ENCODE results near the gene ACOX2. TPM values are rescaled to one million over a fixed set of nuclear protein-coding genes. Genes with fewer than 3 reads are reported as not detected.

ACOX2 gene
- total RNA-seq, 1 experiment from 2014 or later, result 12.8 TPM

GRCh38 chr3:58478781-58479180 lies 58.2 kb downstream of the ACOX2 start:
- ChIA-PET POLR2A (no interaction called here), CTCF (no interaction called here), RAD21 (ENCODE audit: low non-redundant PET in 1 of 2, low total read pairs in 2 of 2, uncharacterized antibody in 2 of 2, unreplicated experiment in 2 of 2) (no interaction called here)
- Histone ChIP-seq H3K4me2 (ENCODE audit: low read length) (no peak overlapping the region), H4K20me1 (ENCODE audit: insufficient read depth) (no peaks in the 10 kb centered on the region), H3K4me1 (ENCODE audit: control insufficient read depth in 1 of 2, insufficient read depth in 2 of 2, low read length in 2 of 2) (peaks cover 4 to 25% of the 10 kb centered on the region in 2 experiments), H3K9me3 (ENCODE audit: control insufficient read depth in 1 of 2, insufficient read depth in 1 of 2, low read depth in 1 of 2, low read length in 2 of 2) (no peaks in the 10 kb centered on the region), H3K27me3 (ENCODE audit: insufficient read depth, low read length) (no peaks in the 10 kb centered on the region), H3K9ac (ENCODE audit: low read length) (no peak overlapping the region), H3K79me2 (ENCODE audit: insufficient read depth, low read length) (no peaks in the 10 kb centered on the region), H2AFZ (ENCODE audit: low read depth, low read length, poor library complexity, severe bottlenecking) (no peak overlapping the region), H3K4me3 (replicated peaks in 1 of 2; ENCODE audit: low read depth in 1 of 2, low read length in 2 of 2) (no peak overlapping the region), H3K27ac (ENCODE audit: low read depth, low read length) (no peak overlapping the region), H3K36me3 (ENCODE audit: control insufficient read depth in 1 of 2, insufficient read depth in 2 of 2, low read length in 2 of 2) (no peaks in the 10 kb centered on the region), H3K9me2 (ENCODE audit: insufficient read depth) (no peaks in the 10 kb centered on the region)
- ATAC-seq, result no peak
- intact Hi-C loops (cut with micrococcal nuclease), result no loop called here
- no TSS peak for BruUV-seq (replicated peaks)
- TF ChIP-seq FOSL1 (IDR thresholded peaks at IDR 0.05; ENCODE audit: low read depth) (no peak), EGR1 (IDR thresholded peaks at IDR 0.05; ENCODE audit: low read depth) (no peak), SP1 (IDR thresholded peaks at IDR 0.05; ENCODE audit: low read depth) (no peak), ZFX (IDR thresholded peaks at IDR 0.05) (no peak), EZH2phosphoT487 (IDR thresholded peaks at IDR 0.05; ENCODE audit: borderline replicate concordance) (no peak), SRF (IDR thresholded peaks at IDR 0.05; ENCODE audit: low read depth) (no peak), SIN3A (IDR thresholded peaks at IDR 0.05; ENCODE audit: low read depth) (no peak), CEBPB (IDR thresholded peaks at IDR 0.05; ENCODE audit: low read depth) (no peak)
- no peak for DNase-seq (ENCODE audit: low read depth, low spot score)

GRCh38 chr3:58474967-58475578 lies 61.9 kb downstream of the ACOX2 start:
- intact Hi-C loops (cut with micrococcal nuclease), result no loop called here
- CTCF ChIA-PET, result interaction anchor here (1.4 kb wide), 1 partner anchor 11 kb away, joined by 4 read pairs; no protein-coding TSS in a partner anchor
- DNase-seq (ENCODE audit: low read depth, low spot score), result no peak
- TF ChIP-seq ATF3 (IDR thresholded peaks at IDR 0.05) (no peak), RAD21 (IDR thresholded peaks at IDR 0.05; ENCODE audit: low read depth) (no peak), ZBTB33 (IDR thresholded peaks at IDR 0.05; ENCODE audit: extremely low read depth, insufficient replicate concordance, low read length) (no peak), POLR2AphosphoS5 (IDR thresholded peaks at IDR 0.05; ENCODE audit: low read depth, low read length) (no peak), EGR1 (IDR thresholded peaks at IDR 0.05; ENCODE audit: low read depth) (no peak), TCF7L2 (IDR thresholded peaks at IDR 0.05; ENCODE audit: borderline replicate concordance, extremely low read depth, insufficient read depth, insufficient read length) (no peak), CEBPB (IDR thresholded peaks at IDR 0.05; ENCODE audit: low read depth) (no peak), SIN3A (IDR thresholded peaks at IDR 0.05; ENCODE audit: low read depth) (no peak), ZNF274 (IDR thresholded peaks at IDR 0.05; ENCODE audit: low read depth, low read length) (no peak), CBX3 (IDR thresholded peaks at IDR 0.05; ENCODE audit: low read depth) (no peak), REST (IDR thresholded peaks at IDR 0.05; ENCODE audit: low read depth) (no peak)

More at GRCh38 chr3:58474967-58475578, 61.9 kb downstream of the ACOX2 start:
- no peaks in the 10 kb centered on the region for H4K20me1 ChIP-seq (ENCODE audit: insufficient read depth)
- no peak for ATAC-seq
- no TSS peak for BruUV-seq (replicated peaks)
- H3K4me3 ChIP-seq (replicated peaks in 1 of 2; ENCODE audit: low read depth in 1 of 2, low read length in 2 of 2), result no peak overlapping the region
- no peaks in the 10 kb centered on the region for H3K9me3 ChIP-seq (ENCODE audit: control insufficient read depth in 1 of 2, insufficient read depth in 1 of 2, low read depth in 1 of 2, low read length in 2 of 2)
- ChIA-PET RAD21 (ENCODE audit: low non-redundant PET in 1 of 2, low total read pairs in 2 of 2, uncharacterized antibody in 2 of 2, unreplicated experiment in 2 of 2) (no interaction called here), POLR2A (no interaction called here)
- H3K27me3 ChIP-seq (ENCODE audit: insufficient read depth, low read length), result no peaks in the 10 kb centered on the region
- H3K9me2 ChIP-seq (ENCODE audit: insufficient read depth), result no peaks in the 10 kb centered on the region
- H3K36me3 ChIP-seq (ENCODE audit: control insufficient read depth in 1 of 2, insufficient read depth in 2 of 2, low read length in 2 of 2), result no peaks in the 10 kb centered on the region
- no peak overlapping the region for H3K9ac ChIP-seq (ENCODE audit: low read length)
- no peak overlapping the region for H3K4me2 ChIP-seq (ENCODE audit: low read length)
- H3K4me1 ChIP-seq (ENCODE audit: control insufficient read depth in 1 of 2, insufficient read depth in 2 of 2, low read length in 2 of 2), result peaks cover 28 to 50% of the 10 kb centered on the region in 2 experiments
- no peak overlapping the region for H3K27ac ChIP-seq (ENCODE audit: low read depth, low read length)
- no peak overlapping the region for H2AFZ ChIP-seq (ENCODE audit: low read depth, low read length, poor library complexity, severe bottlenecking)
- H3K79me2 ChIP-seq (ENCODE audit: insufficient read depth, low read length), result no peaks in the 10 kb centered on the region
